SK-N-MC (cell line): Measurements from ENCODE around the gene VPS26C.

ENCODE experiments used
- EZH2 ChIP-seq: fragments of 200-600 bp; sonication (generic); IDR thresholded peaks from one replicate; pipeline ENCODE4 v1.6.1; 2017; ENCODE audit warnings: antibody characterized with exemption
- POLR2AphosphoS5 ChIP-seq: IDR thresholded peaks from 2 replicates; pipeline ENCODE4 v1.6.1; 2012; ENCODE audit warnings: mild to moderate bottlenecking, low read depth, low read length, borderline replicate concordance

DNA sequence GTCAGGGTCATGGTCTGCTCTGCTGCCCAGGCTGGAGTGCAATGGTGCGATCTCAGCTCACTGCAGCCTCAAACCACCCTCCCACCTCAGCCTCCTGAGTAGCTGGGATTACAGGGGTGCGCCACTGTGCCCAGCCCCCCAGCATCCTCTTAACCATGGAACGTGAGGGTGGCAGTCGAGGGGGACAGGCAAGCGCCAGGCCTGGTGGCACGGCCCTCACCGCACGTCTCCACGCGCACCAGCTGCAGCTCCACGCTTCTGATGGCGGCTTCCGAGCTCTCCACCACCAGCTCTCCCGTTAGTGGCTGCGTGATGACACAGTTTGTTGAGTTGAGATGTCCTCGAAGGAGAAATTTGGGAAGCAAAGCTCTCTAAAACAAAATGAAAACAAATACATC lies 39.1 kb downstream of the VPS26C start:
- TF ChIP-seq EZH2 = no peak
- no peak for TF ChIP-seq POLR2AphosphoS5
